ENCODE results near the gene GIGYF1. TPM values are rescaled to one million over a fixed set of nuclear protein-coding genes. Genes with fewer than 3 reads are reported as not detected.
"Not testable (repeated sequence)": the region's sequence is repeated elsewhere in the genome, so short reads cannot be mapped to it uniquely, and the experiment has no call there.

Gene GIGYF1
- total RNA-seq, 2 experiments from 2014 or later = 42.1 to 43.0 TPM

- H3K27ac Mint-ChIP-seq = no peak overlapping the region
- ChIA-PET POLR2A (no interaction called here), CTCF (interaction anchor here (1.4 kb wide), 1 partner anchor 41 kb away, joined by 3 read pairs; the partner anchor contains the start of gene POP7)
- ATAC-seq (no peak), DNase-seq (no peak)
- H3K27me3 Mint-ChIP-seq (ENCODE audit: low read depth) = peaks cover 6% of the 10 kb centered on the region
- peaks cover 4% of the 10 kb centered on the region for H3K4me1 Mint-ChIP-seq (ENCODE audit: low read depth)
- no peaks in the 10 kb centered on the region for H3K36me3 Mint-ChIP-seq (ENCODE audit: low read depth)
- H3K4me3 Mint-ChIP-seq = no peak overlapping the region
- H3K9me3 Mint-ChIP-seq (ENCODE audit: insufficient read depth) = no peaks in the 10 kb centered on the region
Observed at GRCh38 chr7:100665168-100665726, 28.8 kb downstream of the GIGYF1 start.

GRCh38 chr7:100662194-100662776, 31.8 kb downstream of the GIGYF1 start:
- H3K4me1 Mint-ChIP-seq (ENCODE audit: low read depth); H3K9me3 Mint-ChIP-seq (ENCODE audit: insufficient read depth); H3K36me3 Mint-ChIP-seq (ENCODE audit: low read depth); POLR2A ChIA-PET; H3K4me3 Mint-ChIP-seq; DNase-seq; H3K27ac Mint-ChIP-seq; ATAC-seq: not testable (repeated sequence)
- peaks cover 16% of the 10 kb centered on the region for H3K27me3 Mint-ChIP-seq (ENCODE audit: low read depth)
- CTCF ChIA-PET = interaction anchor here (1.7 kb wide), 1 partner anchor 43 kb away, joined by 4 read pairs; the partner anchor contains the start of gene POP7

- H3K4me1 Mint-ChIP-seq (ENCODE audit: low read depth) = no peaks in the 10 kb centered on the region
- no peaks in the 10 kb centered on the region for H3K9me3 Mint-ChIP-seq (ENCODE audit: insufficient read depth)
- ATAC-seq (peak; percentile 74), DNase-seq (peak; percentile 75)
- ChIA-PET POLR2A (interaction anchor here (0.7 to 0.9 kb wide), 2 partner anchors 8 to 446 kb away, joined by 3 to 4 read pairs; no protein-coding TSS in a partner anchor), CTCF (interaction anchor here (1.0 to 1.6 kb wide), 2 partner anchors 22 to 50 kb away, joined by 3 read pairs; partner anchors contain the start of gene POP7)
- no peaks in the 10 kb centered on the region for H3K36me3 Mint-ChIP-seq (ENCODE audit: low read depth)
- no peak within 1 kb of the TSS for H3K4me3 Mint-ChIP-seq
- H3K27ac Mint-ChIP-seq = no peak within 1 kb of the TSS
- peaks cover 34% of the 10 kb centered on the region for H3K27me3 Mint-ChIP-seq (ENCODE audit: low read depth)
Observed at GRCh38 chr7:100655908-100656674, 38.0 kb downstream of the GIGYF1 start, which contains the start of gene ACTL6B. ACTL6B (minus strand) TSS chr7:100656448; CDS start chr7:100656354, 94 bp downstream.

- ChIA-PET POLR2A (no interaction called here), CTCF (no interaction called here)
- Mint-ChIP-seq H3K4me3 (no peak overlapping the region), H3K27me3 (ENCODE audit: low read depth) (peaks cover 34% of the 10 kb centered on the region), H3K4me1 (ENCODE audit: low read depth) (no peaks in the 10 kb centered on the region), H3K36me3 (ENCODE audit: low read depth) (no peaks in the 10 kb centered on the region), H3K9me3 (ENCODE audit: insufficient read depth) (no peaks in the 10 kb centered on the region), H3K27ac (no peak overlapping the region)
- ATAC-seq (no peak), DNase-seq (no peak)
Observed at GRCh38 chr7:100654908-100655831, 38.9 kb downstream of the GIGYF1 start.

- ATAC-seq (no peak), DNase-seq (no peak)
- Mint-ChIP-seq H3K4me3 (no peak overlapping the region), H3K9me3 (ENCODE audit: insufficient read depth) (no peaks in the 10 kb centered on the region), H3K27me3 (ENCODE audit: low read depth) (peaks cover 21% of the 10 kb centered on the region), H3K27ac (no peak overlapping the region), H3K36me3 (ENCODE audit: low read depth) (no peaks in the 10 kb centered on the region), H3K4me1 (ENCODE audit: low read depth) (no peaks in the 10 kb centered on the region)
- ChIA-PET CTCF (interaction anchor here (1.1 kb wide), 1 partner anchor 20 kb away, joined by 3 read pairs; no protein-coding TSS in a partner anchor), POLR2A (no interaction called here)
Observed at GRCh38 chr7:100649826-100650565, 44.1 kb downstream of the GIGYF1 start.

GRCh38 chr7:100642534-100642907, 51.5 kb downstream of the GIGYF1 start:
- DNase-seq (peak; percentile 58), ATAC-seq (peak; percentile 75)
- no peaks in the 10 kb centered on the region for H3K36me3 Mint-ChIP-seq (ENCODE audit: low read depth)
- CTCF ChIA-PET = no interaction called here
- POLR2A ChIA-PET = no interaction called here
- no peaks in the 10 kb centered on the region for H3K9me3 Mint-ChIP-seq (ENCODE audit: insufficient read depth)
- peaks cover 2% of the 10 kb centered on the region for H3K4me1 Mint-ChIP-seq (ENCODE audit: low read depth)
- no peak overlapping the region for H3K4me3 Mint-ChIP-seq
- peaks cover 6% of the 10 kb centered on the region for H3K27me3 Mint-ChIP-seq (ENCODE audit: low read depth)
- H3K27ac Mint-ChIP-seq = no peak overlapping the region

GRCh38 chr7:100641860-100642533, 52.1 kb downstream of the GIGYF1 start:
- Mint-ChIP-seq H3K9me3 (ENCODE audit: insufficient read depth) (no peaks in the 10 kb centered on the region), H3K4me3 (no peak overlapping the region), H3K27ac (peak overlapping the region; percentile 6), H3K36me3 (ENCODE audit: low read depth) (no peaks in the 10 kb centered on the region), H3K27me3 (ENCODE audit: low read depth) (peaks cover 3% of the 10 kb centered on the region), H3K4me1 (ENCODE audit: low read depth) (peaks cover 2% of the 10 kb centered on the region)
- ATAC-seq (no peak), DNase-seq (no peak)
- CTCF ChIA-PET = no interaction called here
- POLR2A ChIA-PET = no interaction called here

- ChIA-PET CTCF (no interaction called here), POLR2A (no interaction called here)
- no peaks in the 10 kb centered on the region for H3K9me3 Mint-ChIP-seq (ENCODE audit: insufficient read depth)
- ATAC-seq (no peak), DNase-seq (no peak)
- H3K36me3 Mint-ChIP-seq (ENCODE audit: low read depth) = no peaks in the 10 kb centered on the region
- H3K4me3 Mint-ChIP-seq = no peak within 1 kb of the TSS
- peaks cover 2% of the 10 kb centered on the region for H3K4me1 Mint-ChIP-seq (ENCODE audit: low read depth)
- H3K27me3 Mint-ChIP-seq (ENCODE audit: low read depth) = peaks cover 3% of the 10 kb centered on the region
- peak within 1 kb of the TSS; percentile 6 for H3K27ac Mint-ChIP-seq
Observed at GRCh38 chr7:100641463-100641859, 52.6 kb downstream of the GIGYF1 start, which contains the start of gene TFR2. TFR2 (minus strand) TSS chr7:100641552; CDS start chr7:100641509, 43 bp downstream.

GRCh38 chr7:100640517-100641440, 53.3 kb downstream of the GIGYF1 start:
- H3K4me3 Mint-ChIP-seq = no peak overlapping the region
- ATAC-seq = no peak
- POLR2A ChIA-PET = no interaction called here

GRCh38 chr7:100639995-100640516, 54.0 kb downstream of the GIGYF1 start:
- Mint-ChIP-seq H3K36me3 (ENCODE audit: low read depth) (no peaks in the 10 kb centered on the region), H3K27ac (no peak overlapping the region), H3K4me3 (no peak overlapping the region), H3K4me1 (ENCODE audit: low read depth) (peaks cover 2% of the 10 kb centered on the region), H3K27me3 (ENCODE audit: low read depth) (peaks cover under 1% of the 10 kb centered on the region), H3K9me3 (ENCODE audit: insufficient read depth) (no peaks in the 10 kb centered on the region)
- CTCF ChIA-PET = interaction anchor here (1.3 to 1.8 kb wide), 2 partner anchors 10 to 65 kb away, joined by 6 to 9 read pairs; partner anchors contain the start of gene POP7
- POLR2A ChIA-PET = no interaction called here
- ATAC-seq (no peak), DNase-seq (no peak)

More at GRCh38 chr7:100640517-100641440, 53.3 kb downstream of the GIGYF1 start:
- no peaks in the 10 kb centered on the region for H3K36me3 Mint-ChIP-seq (ENCODE audit: low read depth)
- no peak for DNase-seq
- no peaks in the 10 kb centered on the region for H3K9me3 Mint-ChIP-seq (ENCODE audit: insufficient read depth)
- no peak overlapping the region for H3K27ac Mint-ChIP-seq
- H3K4me1 Mint-ChIP-seq (ENCODE audit: low read depth) = peaks cover 2% of the 10 kb centered on the region
- peaks cover 3% of the 10 kb centered on the region for H3K27me3 Mint-ChIP-seq (ENCODE audit: low read depth)
- CTCF ChIA-PET = no interaction called here
